ENCODE results near the gene EBNA1BP2.
"Not testable (repeated sequence)": the region's sequence is repeated elsewhere in the genome, so short reads cannot be mapped to it uniquely, and the experiment has no call there.

The EBNA1BP2 gene

DNA sequence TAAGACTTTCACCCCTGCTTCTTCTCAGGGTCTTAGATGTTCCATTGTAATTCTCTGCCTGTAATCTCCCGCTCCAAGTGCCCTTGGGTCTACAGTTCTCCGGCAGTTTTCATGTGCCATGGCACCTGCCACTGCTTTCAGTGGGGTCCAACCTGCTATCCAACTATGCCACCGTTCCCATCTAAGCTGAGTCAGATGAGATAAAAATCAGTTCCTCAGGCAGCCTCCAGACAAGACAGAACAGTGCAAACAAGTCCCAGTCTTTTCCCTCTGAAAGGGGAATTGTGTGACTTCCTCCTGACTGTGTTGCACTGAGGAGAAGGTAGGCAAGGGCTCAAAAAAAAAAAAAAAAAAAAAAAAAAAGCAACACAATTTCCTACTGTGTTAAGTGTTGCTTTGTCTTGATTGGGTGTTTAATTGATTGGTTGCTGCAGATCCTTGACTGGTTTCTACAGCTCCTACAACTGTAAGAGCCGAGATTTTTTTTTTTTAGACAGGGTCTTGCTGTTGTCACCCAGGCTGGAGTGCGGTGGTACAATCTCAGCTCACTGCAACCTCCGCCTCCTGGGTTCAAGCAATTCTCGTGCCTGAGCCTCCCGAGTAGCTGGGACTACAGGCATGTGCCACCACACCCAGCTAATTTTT, 50.7 kb downstream of the EBNA1BP2 start:
- DNase-seq = no peak

- DNase-seq = not testable (repeated sequence)
Observed at GRCh38 chr1:43119928-43120586, 52.0 kb downstream of the EBNA1BP2 start.
